MM.1S (cell line): Measurements from ENCODE around the gene SEMA3D.

Experiments used
- EZH2 ChIP-seq: fragments of 300-600 bp; sonication (generic); optimal IDR thresholded peaks from 2 replicates; pipeline ENCODE3; 2017; ENCODE audit warnings: low read depth, mild to moderate bottlenecking, antibody characterized with exemption, low read length, mixed read lengths
- EZH2phosphoT487 ChIP-seq: fragments of 300-600 bp; sonication (generic); IDR thresholded peaks from 2 replicates; pipeline ENCODE4 v1.6.1; 2018; ENCODE audit warnings: antibody characterized with exemption, low read length
- TF ChIP-seq, protein P1 (sequence below): fragments of 300-600 bp; sonication (generic); IDR thresholded peaks from 2 replicates; pipeline ENCODE4 v1.5.1; 2016; ENCODE audit warnings: antibody characterized with exemption, low read length, mixed read lengths

DNA sequence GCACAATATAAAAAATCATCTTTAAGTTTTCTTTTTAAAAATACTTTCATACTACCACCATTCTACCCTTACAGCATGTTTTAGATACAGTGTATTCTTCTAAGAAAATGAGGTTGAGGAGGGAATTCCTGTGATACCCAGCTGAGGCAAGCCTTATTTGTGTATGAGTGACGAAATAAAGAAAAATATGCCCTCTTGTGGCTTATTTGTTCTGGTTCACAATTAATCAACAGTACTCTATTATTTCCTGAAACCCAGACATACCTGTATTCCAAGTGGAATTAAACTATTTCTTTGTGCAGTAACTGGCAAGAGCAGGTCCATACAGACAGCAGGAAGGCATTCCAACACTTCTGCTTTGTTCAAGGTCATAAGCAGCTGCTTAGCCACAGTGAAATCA, 4.5 kb upstream of the SEMA3D start:
- TF ChIP-seq, protein P1, sequence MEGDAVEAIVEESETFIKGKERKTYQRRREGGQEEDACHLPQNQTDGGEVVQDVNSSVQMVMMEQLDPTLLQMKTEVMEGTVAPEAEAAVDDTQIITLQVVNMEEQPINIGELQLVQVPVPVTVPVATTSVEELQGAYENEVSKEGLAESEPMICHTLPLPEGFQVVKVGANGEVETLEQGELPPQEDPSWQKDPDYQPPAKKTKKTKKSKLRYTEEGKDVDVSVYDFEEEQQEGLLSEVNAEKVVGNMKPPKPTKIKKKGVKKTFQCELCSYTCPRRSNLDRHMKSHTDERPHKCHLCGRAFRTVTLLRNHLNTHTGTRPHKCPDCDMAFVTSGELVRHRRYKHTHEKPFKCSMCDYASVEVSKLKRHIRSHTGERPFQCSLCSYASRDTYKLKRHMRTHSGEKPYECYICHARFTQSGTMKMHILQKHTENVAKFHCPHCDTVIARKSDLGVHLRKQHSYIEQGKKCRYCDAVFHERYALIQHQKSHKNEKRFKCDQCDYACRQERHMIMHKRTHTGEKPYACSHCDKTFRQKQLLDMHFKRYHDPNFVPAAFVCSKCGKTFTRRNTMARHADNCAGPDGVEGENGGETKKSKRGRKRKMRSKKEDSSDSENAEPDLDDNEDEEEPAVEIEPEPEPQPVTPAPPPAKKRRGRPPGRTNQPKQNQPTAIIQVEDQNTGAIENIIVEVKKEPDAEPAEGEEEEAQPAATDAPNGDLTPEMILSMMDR: peak; percentile 35
- TF ChIP-seq EZH2 (no peak), EZH2phosphoT487 (no peak)
